Heart left ventricle (tissue), 16 donors: ENCODE results near the gene BCL2L1. TPM values are rescaled to one million over a fixed set of nuclear protein-coding genes. Genes with fewer than 3 reads are reported as not detected.

ENCODE experiments used
- ATAC-seq, 4 donors: fragments of 200-7000 bp; cut with Tn5 transposase; one replicate each; pipeline ENCODE4 v1.9.1; 2020 to 2022; ENCODE audit warnings: moderate library complexity in 4 of 4, mild to moderate bottlenecking in 3 of 4, moderate number of reproducible peaks in 1 of 4
- DNase-seq, 5 donors: peaks; one replicate each; pipeline ENCODE4 v3.0.0-alpha.2; 2020
- H3K27ac ChIP-seq, 12 donors: fragments of 200-600 bp; sonication (generic) in 4 of 12; one replicate each; pipeline versions ENCODE4 v1.5.0 to v1.8.0; 2016 to 2022; ENCODE audit warnings: mild to moderate bottlenecking in 2 of 12
- H3K27me3 ChIP-seq, 9 donors: fragments of 200-600 bp; sonication (generic) in 2 of 9; one replicate each; pipeline versions ENCODE4 v1.5.1 to v1.8.0; 2016 to 2022; ENCODE audit warnings: mild to moderate bottlenecking in 3 of 9
- H3K36me3 ChIP-seq, 9 donors: fragments of 200-600 bp; sonication (generic) in 2 of 9; one replicate each; pipeline versions ENCODE4 v1.5.0 to v1.8.0; 2018 to 2022; ENCODE audit warnings: mild to moderate bottlenecking in 2 of 9
- H3K4me1 ChIP-seq, 12 donors: fragments of 200-600 bp; sonication (generic) in 4 of 12; one replicate each; pipeline versions ENCODE4 v1.5.0 to v1.8.0; 2016 to 2022; ENCODE audit warnings: mild to moderate bottlenecking in 3 of 12
- H3K4me3 ChIP-seq, 12 donors: fragments of 200-600 bp; sonication (generic) in 4 of 12; one replicate each; pipeline versions ENCODE4 v1.5.0 to v1.8.0; 2017 to 2022; ENCODE audit warnings: mild to moderate bottlenecking in 9 of 12, moderate library complexity in 4 of 12
- H3K9me3 ChIP-seq, 12 donors: fragments of 200-600 bp; sonication (generic) in 4 of 12; one replicate each; pipeline versions ENCODE4 v1.5.0 to v1.8.0; 2016 to 2022; ENCODE audit warnings: mild to moderate bottlenecking in 1 of 12
- CTCF ChIP-seq, 12 donors: fragments of 200-600 bp; sonication (generic) in 4 of 12; IDR thresholded peaks; one replicate each; pipeline versions ENCODE4 v1.5.0 to v1.8.0; 2018 to 2022; ENCODE audit warnings: antibody characterized with exemption in 12 of 12, mild to moderate bottlenecking in 5 of 12
- POLR2A ChIP-seq, 2 donors: fragments of 450-650 bp; IDR thresholded peaks; one replicate each; pipeline ENCODE4 v1.6.1; 2017; ENCODE audit warnings: antibody characterized with exemption in 2 of 2, mild to moderate bottlenecking in 2 of 2, moderate library complexity in 2 of 2
- WGBS, 4 donors: extraction: QIAGEN DNeasy Blood & Tissue Kit in 2 of 4; methylation state at CpG; one replicate each; pipeline versions ENCODE4 v1.1.5 to v1.1.7; 2013 to 2018; 5-methylcytosine and 5-hydroxymethylcytosine counted together
- intact Hi-C, 10 donors: fragments of 100-400 bp; cut with DNase I; formaldehyde crosslinking; loops; one replicate each; pipeline versions ENCODE4 v1.11.1 to v1.14.2; 2022
- polyA plus RNA-seq, 2 donors: library from polyadenylated mRNA; stranded (reverse); fragments of 200-250 nt; gene quantifications; one replicate each; pipeline ENCODE4 v1.2.3, GENCODE V29; 2013
- total RNA-seq, 9 donors: library from RNA; depleted of rRNA in 2 of 9; stranded (reverse); fragments of >200 nt in 2 of 9; fragmentation: NEBNext Ultra II Directional in 3 of 9; extraction: Animal tissue kit (Norgen Biotek cat#: 25700) in 3 of 9; gene quantifications; one replicate each; pipeline versions ENCODE4 v1.1.0 to v1.2.4, GENCODE V29; 2016 to 2023
- donor health status: ischemic (EF 13 %, LVEDD 7.1; RV severe dilation, severe dysfunction).
- donor health status: healthy with polysubstance abuse.
- donor health status: DM: no; HTN: yes; CAD: no.
- donor health status: DM: no; HTN: no; CAD: no.
- donor health status: ischemic (EF 25% LVEDD 6.9; RV normal size, moderate dysfunction).
- donor health status: ischemic (EF 25% LVEDD 5.7; RV mildly dilated, moderate dysfunction).
- donor health status: healthy.
- donor health status: DM: yes; HTN: yes; CAD: no.
- donor health status: ischemic (EF 35%, LVEDD 5.7; RV mildly dilated, moderate dysfunction).
- donor health status: nonischemic (EF 11% LVEDD 7.7; RV severe dilation, severe dysfunction).
- donor health status: DM: yes; HTN: yes; CAD: no.
- donor health status: PGD.
- donor health status: ischemic (EF 29% LVEDD 5.4; RV normal size, mild dysfunction).
- donor health status: nonischemic (EF 23%, LVEDD 6.1; RV moderate dilation, normal function).

Gene BCL2L1
- total and polyA plus RNA-seq, 11 donors: 32.2 to 217 (median 62.6) TPM

- ATAC-seq (no peak), DNase-seq (no peak)
- H3K4me1 ChIP-seq: peaks cover 0 to 16% (median 7%) of the 10 kb centered on the region in 12 donors
- 88 to 94% (median 89%) methylated on average over 3 of the region's 3 CpGs for WGBS, 4 donors
- H3K27me3 ChIP-seq: no peaks in the 10 kb centered on the region
- H3K9me3 ChIP-seq: no peaks in the 10 kb centered on the region
- TF ChIP-seq POLR2A (IDR thresholded peaks at IDR 0.05): no peak
- no peak for TF ChIP-seq CTCF (IDR thresholded peaks at IDR 0.05)
- intact Hi-C loops: no loop called here
- H3K4me3 ChIP-seq: no peak overlapping the region
- no peaks in the 10 kb centered on the region for H3K36me3 ChIP-seq
- no peak overlapping the region for H3K27ac ChIP-seq
Measured at GRCh38 chr20:31620246-31620645, 102.4 kb downstream of the BCL2L1 start.

GRCh38 chr20:31617432-31618104 is 105.1 kb downstream of the BCL2L1 start:
- H3K27me3 ChIP-seq: no peaks in the 10 kb centered on the region
- peak overlapping the region in 1 of 12 donors; percentile 49 for H3K27ac ChIP-seq
- ATAC-seq (no peak), DNase-seq (peak in 1 of 5 donors; percentile 6)
- H3K4me3 ChIP-seq: no peak overlapping the region
- 80 to 86% (median 84%) methylated on average over 6 of the region's 6 CpGs for WGBS, 4 donors
- no peaks in the 10 kb centered on the region for H3K9me3 ChIP-seq
- peaks cover 0 to 13% (median 6%) of the 10 kb centered on the region in 12 donors for H3K4me1 ChIP-seq
- no peak for TF ChIP-seq POLR2A (IDR thresholded peaks at IDR 0.05)
- TF ChIP-seq CTCF (IDR thresholded peaks at IDR 0.05): no peak
- no peaks in the 10 kb centered on the region for H3K36me3 ChIP-seq
- intact Hi-C loops: no loop called here

- 94 to 96% (median 94%) methylated on average over 8 of the region's 8 CpGs for WGBS, 4 donors
- intact Hi-C loops: no loop called here
- peaks cover 0 to 32% (median 8%) of the 10 kb centered on the region in 12 donors for H3K4me1 ChIP-seq
- ATAC-seq: no peak
- H3K4me3 ChIP-seq: no peak overlapping the region
- TF ChIP-seq POLR2A (IDR thresholded peaks at IDR 0.05) (no peak), CTCF (IDR thresholded peaks at IDR 0.05) (no peak)
- no peaks in the 10 kb centered on the region for H3K36me3 ChIP-seq
- H3K27me3 ChIP-seq: no peaks in the 10 kb centered on the region
- H3K27ac ChIP-seq: no peak overlapping the region
- no peaks in the 10 kb centered on the region for H3K9me3 ChIP-seq
- DNase-seq: peak in 1 of 5 donors; percentile 4
Measured at GRCh38 chr20:31615416-31615815, 107.3 kb downstream of the BCL2L1 start.

Other genes with a start within 250 kb of the BCL2L1 start
- gene DEFB124, start 247.7 kb downstream of the BCL2L1 start, total RNA-seq: not detected
- gene DEFB124, start 247.7 kb downstream of the BCL2L1 start, polyA plus RNA-seq: under 1 TPM in 1 of 2 donors, not detected in 1; 0.76 TPM
- gene REM1, start 247.6 kb downstream of the BCL2L1 start, total RNA-seq: 1 to 10 TPM in 8 of 9 donors, under 1 TPM in 1; 0.44 to 5.3 (median 1.5) TPM
- gene REM1, start 247.6 kb downstream of the BCL2L1 start, polyA plus RNA-seq: 1 to 10 TPM; 2.6 to 3.2 TPM
- gene HM13, start 208.4 kb downstream of the BCL2L1 start, total RNA-seq: 100 to 1,000 TPM in 1 of 9 donors, 10 to 100 TPM in 8; 22.3 to 110 (median 39.8) TPM
- 100 to 1,000 TPM in 1 of 2 donors, 10 to 100 TPM in 1; 41.0 to 119 TPM for gene HM13, start 208.4 kb downstream of the BCL2L1 start, polyA plus RNA-seq
- gene ID1, start 117.6 kb downstream of the BCL2L1 start, total RNA-seq: 100 to 1,000 TPM in 6 of 9 donors, 10 to 100 TPM in 3; 72.4 to 619 (median 112) TPM
- 100 to 1,000 TPM; 140 to 327 TPM for gene ID1, start 117.6 kb downstream of the BCL2L1 start, polyA plus RNA-seq
- gene COX4I2, start 85.0 kb downstream of the BCL2L1 start, total RNA-seq: 10 to 100 TPM in 5 of 9 donors, 1 to 10 TPM in 4; 5.7 to 29.4 (median 10.6) TPM
- gene COX4I2, start 85.0 kb downstream of the BCL2L1 start, polyA plus RNA-seq: 10 to 100 TPM; 13.6 to 42.8 TPM
- 10 to 100 TPM in 1 of 9 donors, 1 to 10 TPM in 3, under 1 TPM in 5; 0.38 to 15.2 (median 0.77) TPM for gene TPX2, start 16.4 kb upstream of the BCL2L1 start, total RNA-seq
- under 1 TPM; 0.04 to 0.97 TPM for gene TPX2, start 16.4 kb upstream of the BCL2L1 start, polyA plus RNA-seq
- under 1 TPM in 8 of 9 donors, not detected in 1; 0.10 to 0.76 (median 0.17) TPM for gene MYLK2, start 96.5 kb upstream of the BCL2L1 start, total RNA-seq
- gene MYLK2, start 96.5 kb upstream of the BCL2L1 start, polyA plus RNA-seq: under 1 TPM; 0.15 to 0.23 TPM
- 1 to 10 TPM; 1.9 to 6.0 (median 3.7) TPM for gene FOXS1, start 122.7 kb upstream of the BCL2L1 start, total RNA-seq
- gene FOXS1, start 122.7 kb upstream of the BCL2L1 start, polyA plus RNA-seq: 1 to 10 TPM; 2.5 to 4.9 TPM
- 1 to 10 TPM; 1.0 to 7.4 (median 3.0) TPM for gene DUSP15, start 147.7 kb upstream of the BCL2L1 start, total RNA-seq
- 1 to 10 TPM in 1 of 2 donors, under 1 TPM in 1; 0.68 to 5.4 TPM for gene DUSP15, start 147.7 kb upstream of the BCL2L1 start, polyA plus RNA-seq
- not detected for gene TTLL9, start 147.8 kb upstream of the BCL2L1 start, total RNA-seq
- not detected for gene TTLL9, start 147.8 kb upstream of the BCL2L1 start, polyA plus RNA-seq
- 10 to 100 TPM in 1 of 9 donors, 1 to 10 TPM in 8; 5.2 to 10.7 (median 7.3) TPM for gene PDRG1, start 229.2 kb upstream of the BCL2L1 start, total RNA-seq
- gene PDRG1, start 229.2 kb upstream of the BCL2L1 start, polyA plus RNA-seq: 10 to 100 TPM in 1 of 2 donors, 1 to 10 TPM in 1; 8.8 to 15.2 TPM
- gene XKR7, start 245.3 kb upstream of the BCL2L1 start, total RNA-seq: not detected
- gene XKR7, start 245.3 kb upstream of the BCL2L1 start, polyA plus RNA-seq: not detected